Measurements from ENCODE around the gene WNT3.
A peak's percentile ranks its signal among the peaks of the same experiment; 100 is the strongest.

WNT3 gene

DNA sequence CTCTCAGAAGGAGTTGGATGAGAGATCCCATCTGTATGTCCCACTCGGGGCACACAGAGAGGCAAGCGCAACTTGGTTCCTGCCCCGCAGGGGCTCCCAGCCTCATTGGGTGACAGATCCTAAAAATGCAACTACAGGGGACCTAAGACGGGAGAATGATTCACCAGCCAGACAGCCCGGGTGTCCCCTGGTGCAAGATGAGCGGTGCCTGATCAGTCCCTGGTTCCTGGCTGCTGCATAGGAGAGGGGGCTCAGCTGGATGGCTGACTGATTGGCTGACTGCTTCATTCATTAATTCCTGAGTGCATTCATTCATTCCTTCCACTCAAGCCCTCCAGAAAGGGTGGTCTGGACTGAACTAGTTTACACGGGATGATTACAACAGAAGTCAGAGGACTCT lies 22.0 kb downstream of the WNT3 start:
- no peak for DNase-seq
- no peak overlapping the region for H2BK120ac ChIP-seq (ENCODE audit: low read depth, low read length)
- H4K91ac ChIP-seq (ENCODE audit: low read length) = no peak overlapping the region
- H3K27me3 ChIP-seq (ENCODE audit: control insufficient read depth in 1 of 2, insufficient read depth in 1 of 2, low read length in 2 of 2) = peaks cover 0 to 64% of the 10 kb centered on the region in 2 experiments
- no peak overlapping the region for H3K4me2 ChIP-seq (ENCODE audit: low read length, poor library complexity, severe bottlenecking)
- no peak overlapping the region for H3K18ac ChIP-seq (ENCODE audit: low read depth in 1 of 2, low read length in 2 of 2)
- no peak overlapping the region for H3K14ac ChIP-seq (ENCODE audit: low read length in 2 of 2)
- no peak overlapping the region for H3K27ac ChIP-seq (ENCODE audit: low read length, poor library complexity, severe bottlenecking)
- no peak overlapping the region for H3K23ac ChIP-seq (ENCODE audit: low read length in 2 of 2)
- WGBS = 93% methylated on average over 7 of the region's 7 CpGs
- no peak overlapping the region for H3K4me3 ChIP-seq (ENCODE audit: insufficient read depth in 1 of 2, low read depth in 1 of 2, low read length in 2 of 2)
- no peaks in the 10 kb centered on the region for H3K79me1 ChIP-seq (replicated peaks; ENCODE audit: low read length, poor library complexity, severe bottlenecking)
- H3K9ac ChIP-seq (ENCODE audit: low read length) = no peak overlapping the region
- peaks cover 15% of the 10 kb centered on the region for H3K4me1 ChIP-seq (ENCODE audit: control insufficient read depth, insufficient read depth, low read depth, low read length)
- H2BK5ac ChIP-seq (ENCODE audit: low read depth, low read length, poor library complexity, severe bottlenecking) = no peak overlapping the region
- H3K9me3 ChIP-seq (ENCODE audit: control insufficient read depth, low read length) = no peaks in the 10 kb centered on the region
- no peak overlapping the region for H4K8ac ChIP-seq (ENCODE audit: low read length)
- no peak overlapping the region for H2BK12ac ChIP-seq (ENCODE audit: low read length in 2 of 2)
- no peaks in the 10 kb centered on the region for H3K36me3 ChIP-seq (ENCODE audit: control insufficient read depth in 1 of 2, insufficient read depth in 2 of 2, low read depth in 1 of 2, low read length in 2 of 2)
- H2AK5ac ChIP-seq (ENCODE audit: low read length, severe bottlenecking) = no peak overlapping the region
- H2BK15ac ChIP-seq (ENCODE audit: low read depth, poor library complexity, severe bottlenecking) = no peak overlapping the region
- no peak overlapping the region for H3K4ac ChIP-seq (ENCODE audit: low read depth in 1 of 2, low read length in 2 of 2)
- H2AFZ ChIP-seq (ENCODE audit: low read depth, low read length) = no peak overlapping the region

DNA sequence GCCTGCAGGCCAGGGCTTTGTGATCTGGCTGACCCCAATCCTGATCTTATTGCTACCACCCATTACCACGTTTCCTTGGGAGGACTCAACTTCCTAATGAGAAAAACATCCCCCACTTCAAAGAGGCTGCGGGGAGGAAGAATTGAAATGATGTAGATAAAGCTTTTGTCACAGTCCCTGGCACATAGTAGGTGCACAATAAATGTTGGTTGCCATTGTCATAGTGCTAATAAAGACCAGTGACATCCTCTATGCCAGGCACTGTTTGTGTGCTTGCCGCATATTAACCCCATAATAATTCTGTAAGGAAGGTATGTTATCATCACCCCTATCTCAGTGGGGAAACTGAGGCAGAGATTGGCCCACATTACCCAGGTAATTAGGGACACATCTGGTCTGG lies 22.4 kb downstream of the WNT3 start:
- Histone ChIP-seq H4K8ac (ENCODE audit: low read length) (no peak overlapping the region), H4K91ac (ENCODE audit: low read length) (no peak overlapping the region), H2AFZ (ENCODE audit: low read depth, low read length) (no peak overlapping the region), H3K4me3 (ENCODE audit: insufficient read depth in 1 of 2, low read depth in 1 of 2, low read length in 2 of 2) (no peak overlapping the region), H3K4ac (ENCODE audit: low read depth in 1 of 2, low read length in 2 of 2) (no peak overlapping the region), H2BK120ac (ENCODE audit: low read depth, low read length) (no peak overlapping the region), H3K79me1 (replicated peaks; ENCODE audit: low read length, poor library complexity, severe bottlenecking) (no peaks in the 10 kb centered on the region), H3K4me1 (ENCODE audit: control insufficient read depth, insufficient read depth, low read depth, low read length) (peaks cover 15% of the 10 kb centered on the region), H3K14ac (ENCODE audit: low read length in 2 of 2) (no peak overlapping the region), H3K27me3 (ENCODE audit: control insufficient read depth in 1 of 2, insufficient read depth in 1 of 2, low read length in 2 of 2) (peaks cover 0 to 67% of the 10 kb centered on the region in 2 experiments), H3K36me3 (ENCODE audit: control insufficient read depth in 1 of 2, insufficient read depth in 2 of 2, low read depth in 1 of 2, low read length in 2 of 2) (no peaks in the 10 kb centered on the region), H3K9ac (ENCODE audit: low read length) (no peak overlapping the region), H2BK15ac (ENCODE audit: low read depth, poor library complexity, severe bottlenecking) (no peak overlapping the region), H3K9me3 (ENCODE audit: control insufficient read depth, low read length) (no peaks in the 10 kb centered on the region), H2BK12ac (ENCODE audit: low read length in 2 of 2) (no peak overlapping the region), H3K4me2 (ENCODE audit: low read length, poor library complexity, severe bottlenecking) (no peak overlapping the region), H3K27ac (ENCODE audit: low read length, poor library complexity, severe bottlenecking) (no peak overlapping the region), H3K18ac (ENCODE audit: low read depth in 1 of 2, low read length in 2 of 2) (no peak overlapping the region), H2AK5ac (ENCODE audit: low read length, severe bottlenecking) (no peak overlapping the region), H2BK5ac (ENCODE audit: low read depth, low read length, poor library complexity, severe bottlenecking) (no peak overlapping the region), H3K23ac (ENCODE audit: low read length in 2 of 2) (no peak overlapping the region)
- no peak for DNase-seq
- WGBS = 100% methylated on average over 1 of the region's 3 CpGs

DNA sequence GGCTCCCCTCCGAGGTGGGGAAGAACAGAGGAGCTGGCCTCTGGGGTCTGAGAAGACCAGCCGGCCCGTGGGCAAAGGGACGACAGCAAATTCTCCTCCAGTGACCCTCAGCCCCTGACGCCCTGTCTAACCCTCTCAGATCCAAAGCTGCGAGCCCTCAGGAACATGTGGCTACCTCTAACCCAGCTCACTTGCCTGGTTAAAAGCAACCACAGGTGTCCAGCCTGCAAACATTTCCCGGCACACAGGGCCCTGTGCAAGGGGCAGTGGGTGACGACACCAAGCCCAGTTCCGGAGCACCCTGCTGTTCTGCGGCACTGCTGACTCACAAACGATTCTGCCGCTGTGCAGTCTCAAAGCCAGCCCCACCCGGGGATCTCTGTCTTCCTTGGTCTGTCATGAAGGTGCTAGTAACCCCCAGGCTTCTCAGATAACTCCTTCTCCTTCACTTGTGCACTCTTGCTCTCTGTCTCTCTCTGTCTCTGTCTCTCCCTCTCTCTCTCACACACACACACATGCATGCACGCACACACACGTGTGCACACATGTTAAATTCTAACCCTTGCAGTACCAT lies 23.0 kb downstream of the WNT3 start:
- 72% methylated on average over 14 of the region's 15 CpGs for WGBS
- no peak overlapping the region for H2BK12ac ChIP-seq (ENCODE audit: low read length in 2 of 2)
- H2AK5ac ChIP-seq (ENCODE audit: low read length, severe bottlenecking) = no peak overlapping the region
- no peak overlapping the region for H4K8ac ChIP-seq (ENCODE audit: low read length)
- no peak overlapping the region for H3K23ac ChIP-seq (ENCODE audit: low read length in 2 of 2)
- H3K4me3 ChIP-seq (ENCODE audit: insufficient read depth in 1 of 2, low read depth in 1 of 2, low read length in 2 of 2) = no peak overlapping the region
- no peaks in the 10 kb centered on the region for H3K9me3 ChIP-seq (ENCODE audit: control insufficient read depth, low read length)
- no peak overlapping the region for H2BK120ac ChIP-seq (ENCODE audit: low read depth, low read length)
- H3K4me2 ChIP-seq (ENCODE audit: low read length, poor library complexity, severe bottlenecking) = peak overlapping the region; percentile 51
- H2BK15ac ChIP-seq (ENCODE audit: low read depth, poor library complexity, severe bottlenecking) = no peak overlapping the region
- H3K27me3 ChIP-seq (ENCODE audit: control insufficient read depth in 1 of 2, insufficient read depth in 1 of 2, low read length in 2 of 2) = peaks cover 0 to 70% of the 10 kb centered on the region in 2 experiments
- no peak overlapping the region for H3K4ac ChIP-seq (ENCODE audit: low read depth in 1 of 2, low read length in 2 of 2)
- no peak overlapping the region for H4K91ac ChIP-seq (ENCODE audit: low read length)
- no peak overlapping the region for H3K9ac ChIP-seq (ENCODE audit: low read length)
- H3K14ac ChIP-seq (ENCODE audit: low read length in 2 of 2) = no peak overlapping the region
- H3K4me1 ChIP-seq (ENCODE audit: control insufficient read depth, insufficient read depth, low read depth, low read length) = peaks cover 17% of the 10 kb centered on the region
- no peaks in the 10 kb centered on the region for H3K79me1 ChIP-seq (replicated peaks; ENCODE audit: low read length, poor library complexity, severe bottlenecking)
- no peaks in the 10 kb centered on the region for H3K36me3 ChIP-seq (ENCODE audit: control insufficient read depth in 1 of 2, insufficient read depth in 2 of 2, low read depth in 1 of 2, low read length in 2 of 2)
- H3K27ac ChIP-seq (ENCODE audit: low read length, poor library complexity, severe bottlenecking) = peak overlapping the region; percentile 44
- H3K18ac ChIP-seq (ENCODE audit: low read depth in 1 of 2, low read length in 2 of 2) = no peak overlapping the region
- H2BK5ac ChIP-seq (ENCODE audit: low read depth, low read length, poor library complexity, severe bottlenecking) = no peak overlapping the region
- no peak overlapping the region for H2AFZ ChIP-seq (ENCODE audit: low read depth, low read length)
- no peak for DNase-seq

DNA sequence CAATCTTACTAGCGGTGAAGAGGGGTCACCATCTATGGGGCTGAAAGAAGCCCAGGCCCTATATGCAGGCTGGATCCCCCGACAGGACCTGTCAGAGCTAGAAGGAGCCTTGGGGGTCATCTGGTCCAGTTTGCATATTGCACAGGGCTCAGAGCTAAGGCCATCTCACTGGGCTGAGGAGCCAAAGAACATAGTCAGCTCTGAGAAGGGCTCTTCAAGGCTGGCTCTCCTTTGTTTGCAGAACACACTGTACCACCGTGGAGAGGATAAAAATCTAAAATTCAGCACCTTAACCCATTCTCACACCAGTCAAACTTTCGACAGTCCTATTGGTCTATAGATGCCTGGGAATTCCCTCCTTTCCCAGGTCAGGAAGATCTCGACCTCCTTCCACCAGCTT lies 24.2 kb downstream of the WNT3 start:
- Histone ChIP-seq H3K4me2 (ENCODE audit: low read length, poor library complexity, severe bottlenecking) (no peak overlapping the region), H3K4ac (ENCODE audit: low read depth in 1 of 2, low read length in 2 of 2) (no peak overlapping the region), H2BK120ac (ENCODE audit: low read depth, low read length) (no peak overlapping the region), H3K14ac (ENCODE audit: low read length in 2 of 2) (no peak overlapping the region), H3K23ac (ENCODE audit: low read length in 2 of 2) (no peak overlapping the region), H3K27ac (ENCODE audit: low read length, poor library complexity, severe bottlenecking) (no peak overlapping the region), H3K27me3 (ENCODE audit: control insufficient read depth in 1 of 2, insufficient read depth in 1 of 2, low read length in 2 of 2) (peaks cover 7 to 80% of the 10 kb centered on the region in 2 experiments), H3K36me3 (ENCODE audit: control insufficient read depth in 1 of 2, insufficient read depth in 2 of 2, low read depth in 1 of 2, low read length in 2 of 2) (no peaks in the 10 kb centered on the region), H4K91ac (ENCODE audit: low read length) (no peak overlapping the region), H2BK5ac (ENCODE audit: low read depth, low read length, poor library complexity, severe bottlenecking) (no peak overlapping the region), H2AK5ac (ENCODE audit: low read length, severe bottlenecking) (no peak overlapping the region), H3K4me3 (ENCODE audit: insufficient read depth in 1 of 2, low read depth in 1 of 2, low read length in 2 of 2) (no peak overlapping the region), H2AFZ (ENCODE audit: low read depth, low read length) (no peak overlapping the region), H3K9me3 (ENCODE audit: control insufficient read depth, low read length) (peaks cover 8% of the 10 kb centered on the region), H3K9ac (ENCODE audit: low read length) (no peak overlapping the region), H3K79me1 (replicated peaks; ENCODE audit: low read length, poor library complexity, severe bottlenecking) (no peaks in the 10 kb centered on the region), H2BK15ac (ENCODE audit: low read depth, poor library complexity, severe bottlenecking) (no peak overlapping the region), H4K8ac (ENCODE audit: low read length) (no peak overlapping the region), H3K18ac (ENCODE audit: low read depth in 1 of 2, low read length in 2 of 2) (no peak overlapping the region), H3K4me1 (ENCODE audit: control insufficient read depth, insufficient read depth, low read depth, low read length) (peaks cover 21% of the 10 kb centered on the region), H2BK12ac (ENCODE audit: low read length in 2 of 2) (no peak overlapping the region)
- WGBS = 87% methylated on average over 5 of the region's 5 CpGs
- no peak for DNase-seq
